Measurements from ENCODE around the gene OPRM1. TPM values are rescaled to one million over a fixed set of nuclear protein-coding genes. Genes with fewer than 3 reads are reported as not detected.

The OPRM1 gene
- not detected in 2 replicates for total RNA-seq

GRCh38 chr6:154039231-154039842, at the start of gene OPRM1:
OPRM1 (plus strand) TSS chr6:154039240; CDS start chr6:154039545, 305 bp downstream.

